ENCODE measurements around the gene FKBP2. TPM values are rescaled to one million over a fixed set of nuclear protein-coding genes. Genes with fewer than 3 reads are reported as not detected.

FKBP2 gene
- total RNA-seq, 5 donors from 2014 or later (not counting 1 experiment from before 2014, with no cell fraction given): 17.9 to 53.0 (median 42.9) TPM

DNA sequence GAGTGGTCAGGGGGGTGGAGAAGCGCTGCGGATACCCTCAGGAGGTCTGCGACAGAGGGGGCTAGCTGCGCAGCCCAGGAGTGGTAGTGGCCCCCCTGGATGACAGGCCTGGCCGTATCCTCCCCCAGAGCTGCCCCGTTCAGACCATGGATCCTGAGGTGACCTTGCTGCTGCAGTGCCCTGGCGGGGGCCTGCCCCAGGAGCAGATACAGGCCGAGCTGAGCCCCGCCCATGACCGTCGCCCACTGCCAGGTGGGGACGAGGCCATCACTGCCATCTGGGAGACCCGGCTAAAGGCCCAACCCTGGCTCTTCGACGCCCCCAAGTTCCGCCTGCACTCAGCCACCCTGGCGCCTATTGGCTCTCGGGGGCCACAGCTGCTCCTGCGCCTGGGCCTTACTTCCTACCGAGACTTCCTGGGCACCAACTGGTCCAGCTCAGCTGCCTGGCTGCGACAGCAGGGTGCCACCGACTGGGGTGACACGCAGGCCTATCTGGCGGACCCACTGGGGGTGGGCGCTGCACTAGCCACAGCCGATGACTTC, 14.3 kb upstream of the FKBP2 start:
- H3K27ac ChIP-seq (ENCODE audit: low read length): peak overlapping the region; percentile 76
- Mint-ChIP-seq H3K4me3 (peak overlapping the region; percentile 80 to 92 (median 86)), H3K27me3 (no peaks in the 10 kb centered on the region), H3K36me3 (no peaks in the 10 kb centered on the region), H3K4me1 (peaks cover 35 to 48% (median 41%) of the 10 kb centered on the region in 3 donors), H3K9me3 (no peaks in the 10 kb centered on the region), H3K27ac (peak overlapping the region; percentile 84 to 88)
- WGBS (ENCODE audit: insufficient coverage): under 1% methylated on average over 26 of the region's 26 CpGs
- peaks cover 11 to 15% of the 10 kb centered on the region in 2 donors for H3K36me3 ChIP-seq (ENCODE audit: control insufficient read depth in 2 of 2, extremely low read depth in 1 of 2, insufficient read depth in 1 of 2, low read length in 1 of 2)
- POLR2A ChIA-PET: interaction anchor here in 1 of 2 donors (0.5 kb wide), 1 partner anchor 46 kb away, joined by 4 read pairs; no protein-coding TSS in a partner anchor
- H3K4me1 ChIP-seq (ENCODE audit: control insufficient read depth in 1 of 2, extremely low read depth in 1 of 2, insufficient read depth in 2 of 2, low read length in 2 of 2): peaks cover 18 to 70% of the 10 kb centered on the region in 2 experiments
- no peaks in the 10 kb centered on the region for H3K9me3 ChIP-seq
- ATAC-seq (replicated peaks in 1 of 4): peak; percentile 31 to 46 (median 40)
- peak in 26 of 35 experiments; percentile 28 to 69 (median 44) for DNase-seq
- H3K27me3 ChIP-seq (replicated peaks in 1 of 2; ENCODE audit: control insufficient read depth in 2 of 2, extremely low read depth in 1 of 2, insufficient read depth in 2 of 2, low read length in 1 of 2): no peaks in the 10 kb centered on the region
- CTCF ChIA-PET: interaction anchor here (0.5 to 1.6 kb wide), 6 partner anchors 12 to 91 kb away, joined by 3 to 9 read pairs (median 4); partner anchors contain the start of genes FERMT3 (in 1 of the 2), PRDX5 (in 1 of the 2) and TRMT112 (in 1 of the 2)
- H3K4me3 ChIP-seq (ENCODE audit: control insufficient read depth in 1 of 2, extremely low read depth in 1 of 2, low read length in 1 of 2): peak overlapping the region; percentile 78 to 96

DNA sequence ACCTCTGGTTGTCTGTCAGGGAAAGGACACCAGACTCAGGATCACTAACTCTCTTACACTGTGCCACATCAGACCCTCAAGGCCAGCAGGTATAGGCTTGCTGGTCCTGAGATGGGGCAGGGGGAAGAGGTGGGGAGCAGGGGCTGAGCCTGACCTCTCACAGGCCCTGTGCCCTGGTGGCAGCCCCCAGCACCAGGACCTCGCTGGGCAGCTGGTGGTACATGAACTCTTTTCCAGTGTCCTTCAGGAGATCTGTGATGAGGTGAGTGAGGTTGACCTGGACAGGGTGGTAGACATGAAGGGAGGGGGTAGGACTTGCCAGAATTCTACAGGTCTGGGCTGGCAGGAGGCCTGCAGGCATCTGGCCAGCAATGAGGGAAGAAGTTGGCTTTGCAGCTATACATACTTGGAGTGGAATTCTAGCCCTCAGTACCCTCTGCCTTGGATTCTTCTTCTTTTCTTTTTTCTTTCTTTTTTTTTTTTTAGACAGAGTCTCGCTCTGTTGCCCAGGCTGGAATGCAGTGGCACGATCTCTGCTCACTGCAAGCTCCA, 13.4 kb upstream of the FKBP2 start:
- no peaks in the 10 kb centered on the region for H3K27me3 Mint-ChIP-seq
- ChIA-PET CTCF (interaction anchor here (1.4 to 1.6 kb wide), 2 partner anchors 21 to 74 kb away, joined by 3 to 4 read pairs; partner anchors contain the start of gene FERMT3 (in 1 of the 2)), POLR2A (no interaction called here)
- peak overlapping the region; percentile 80 to 92 (median 86) for H3K4me3 Mint-ChIP-seq
- ATAC-seq (replicated peaks in 1 of 4) (no peak), DNase-seq (no peak)
- H3K4me1 Mint-ChIP-seq: peaks cover 43 to 56% (median 49%) of the 10 kb centered on the region in 3 donors
- H3K27ac Mint-ChIP-seq: peak overlapping the region; percentile 84 to 88
- no peaks in the 10 kb centered on the region for H3K9me3 Mint-ChIP-seq
- peak overlapping the region; percentile 78 to 96 for H3K4me3 ChIP-seq (ENCODE audit: control insufficient read depth in 1 of 2, extremely low read depth in 1 of 2, low read length in 1 of 2)
- H3K27me3 ChIP-seq (replicated peaks in 1 of 2; ENCODE audit: control insufficient read depth in 2 of 2, extremely low read depth in 1 of 2, insufficient read depth in 2 of 2, low read length in 1 of 2): no peaks in the 10 kb centered on the region
- 100% methylated on average over 1 of the region's 3 CpGs for WGBS (ENCODE audit: insufficient coverage)
- H3K4me1 ChIP-seq (ENCODE audit: control insufficient read depth in 1 of 2, extremely low read depth in 1 of 2, insufficient read depth in 2 of 2, low read length in 2 of 2): peaks cover 18 to 74% of the 10 kb centered on the region in 2 experiments
- peaks cover 11% of the 10 kb centered on the region in 2 donors for H3K36me3 ChIP-seq (ENCODE audit: control insufficient read depth in 2 of 2, extremely low read depth in 1 of 2, insufficient read depth in 1 of 2, low read length in 1 of 2)
- peak overlapping the region; percentile 76 for H3K27ac ChIP-seq (ENCODE audit: low read length)
- H3K36me3 Mint-ChIP-seq: no peaks in the 10 kb centered on the region
- no peaks in the 10 kb centered on the region for H3K9me3 ChIP-seq

DNA sequence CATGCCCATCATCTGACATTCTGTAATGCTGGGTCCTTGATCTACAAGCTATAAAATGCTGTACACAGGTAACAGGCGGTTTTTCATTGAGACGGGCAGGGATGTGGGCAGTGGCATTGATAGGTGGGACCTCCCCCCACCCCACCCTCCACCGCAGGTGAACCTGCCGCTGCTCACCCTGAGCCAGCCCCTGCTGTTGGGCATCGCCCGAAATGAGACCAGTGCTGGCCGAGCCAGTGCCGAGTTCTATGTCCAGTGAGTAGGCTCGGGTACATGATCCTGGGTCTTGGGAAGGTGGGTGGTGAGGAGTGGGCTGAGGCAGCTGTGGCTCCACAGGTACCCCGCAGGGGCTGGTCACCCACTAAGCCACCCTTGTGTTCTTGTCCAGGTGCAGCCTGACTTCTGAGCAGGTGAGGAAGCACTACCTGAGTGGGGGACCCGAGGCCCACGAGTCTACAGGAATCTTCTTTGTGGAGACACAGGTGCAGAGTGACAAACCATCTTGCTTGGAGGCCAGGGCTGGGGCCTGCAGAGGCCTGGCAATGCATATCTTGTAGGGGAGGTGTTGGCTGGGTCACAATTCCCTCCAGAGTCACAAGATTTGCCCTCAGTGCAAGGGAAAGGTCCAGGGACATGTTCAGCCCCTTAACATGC, 11.7 kb upstream of the FKBP2 start:
- no peaks in the 10 kb centered on the region for H3K9me3 ChIP-seq
- H3K27me3 ChIP-seq (replicated peaks in 1 of 2; ENCODE audit: control insufficient read depth in 2 of 2, extremely low read depth in 1 of 2, insufficient read depth in 2 of 2, low read length in 1 of 2): no peaks in the 10 kb centered on the region
- peak overlapping the region; percentile 77 for H3K27ac ChIP-seq (ENCODE audit: low read length)
- no peak overlapping the region for H3K4me3 ChIP-seq (ENCODE audit: control insufficient read depth in 1 of 2, extremely low read depth in 1 of 2, low read length in 1 of 2)
- ChIA-PET POLR2A (no interaction called here), CTCF (interaction anchor here in 1 of 2 donors (0.8 kb wide), 1 partner anchor 25 kb away, joined by 3 read pairs; no protein-coding TSS in a partner anchor)
- WGBS (ENCODE audit: insufficient coverage): 78% methylated on average over 6 of the region's 12 CpGs
- DNase-seq: no peak
- no peak for ATAC-seq (replicated peaks in 1 of 4)
- H3K4me1 Mint-ChIP-seq: peaks cover 56 to 62% (median 62%) of the 10 kb centered on the region in 3 donors
- H3K27me3 Mint-ChIP-seq: no peaks in the 10 kb centered on the region
- H3K4me3 Mint-ChIP-seq: peak overlapping the region; percentile 82 to 92 (median 88)
- peaks cover 0 to 4% of the 10 kb centered on the region in 2 donors for H3K36me3 ChIP-seq (ENCODE audit: control insufficient read depth in 2 of 2, extremely low read depth in 1 of 2, insufficient read depth in 1 of 2, low read length in 1 of 2)
- H3K36me3 Mint-ChIP-seq: no peaks in the 10 kb centered on the region
- H3K9me3 Mint-ChIP-seq: no peaks in the 10 kb centered on the region
- H3K4me1 ChIP-seq (ENCODE audit: control insufficient read depth in 1 of 2, extremely low read depth in 1 of 2, insufficient read depth in 2 of 2, low read length in 2 of 2): peaks cover 18 to 82% of the 10 kb centered on the region in 2 experiments
- peak overlapping the region; percentile 88 to 91 for H3K27ac Mint-ChIP-seq

DNA sequence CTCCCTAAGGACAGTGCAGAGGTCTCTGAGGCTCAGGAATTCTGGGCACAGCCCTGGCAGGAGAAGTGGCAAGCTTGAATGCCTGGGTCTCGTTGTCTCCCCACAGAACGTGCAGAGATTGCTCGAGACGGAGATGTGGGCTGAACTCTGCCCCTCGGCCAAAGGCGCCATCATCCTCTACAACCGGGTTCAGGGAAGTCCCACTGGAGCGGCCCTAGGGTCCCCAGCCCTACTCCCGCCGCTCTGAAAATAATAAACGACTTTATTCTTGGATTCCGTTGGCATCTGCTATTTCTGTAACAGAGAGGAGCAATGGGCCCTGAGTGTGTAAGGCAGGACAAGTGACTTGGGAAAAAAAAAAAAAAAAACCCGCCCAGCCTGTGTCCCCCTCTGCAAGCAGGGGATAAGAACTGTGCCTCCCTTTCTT, 11.1 kb upstream of the FKBP2 start:
- H3K4me1 ChIP-seq (ENCODE audit: control insufficient read depth in 1 of 2, extremely low read depth in 1 of 2, insufficient read depth in 2 of 2, low read length in 2 of 2): peaks cover 18 to 77% of the 10 kb centered on the region in 2 experiments
- H3K9me3 Mint-ChIP-seq: no peaks in the 10 kb centered on the region
- CTCF ChIA-PET: interaction anchor here in 1 of 2 donors (0.6 to 0.8 kb wide), 3 partner anchors 26 to 220 kb away, joined by 3 read pairs; no protein-coding TSS in a partner anchor

DNA sequence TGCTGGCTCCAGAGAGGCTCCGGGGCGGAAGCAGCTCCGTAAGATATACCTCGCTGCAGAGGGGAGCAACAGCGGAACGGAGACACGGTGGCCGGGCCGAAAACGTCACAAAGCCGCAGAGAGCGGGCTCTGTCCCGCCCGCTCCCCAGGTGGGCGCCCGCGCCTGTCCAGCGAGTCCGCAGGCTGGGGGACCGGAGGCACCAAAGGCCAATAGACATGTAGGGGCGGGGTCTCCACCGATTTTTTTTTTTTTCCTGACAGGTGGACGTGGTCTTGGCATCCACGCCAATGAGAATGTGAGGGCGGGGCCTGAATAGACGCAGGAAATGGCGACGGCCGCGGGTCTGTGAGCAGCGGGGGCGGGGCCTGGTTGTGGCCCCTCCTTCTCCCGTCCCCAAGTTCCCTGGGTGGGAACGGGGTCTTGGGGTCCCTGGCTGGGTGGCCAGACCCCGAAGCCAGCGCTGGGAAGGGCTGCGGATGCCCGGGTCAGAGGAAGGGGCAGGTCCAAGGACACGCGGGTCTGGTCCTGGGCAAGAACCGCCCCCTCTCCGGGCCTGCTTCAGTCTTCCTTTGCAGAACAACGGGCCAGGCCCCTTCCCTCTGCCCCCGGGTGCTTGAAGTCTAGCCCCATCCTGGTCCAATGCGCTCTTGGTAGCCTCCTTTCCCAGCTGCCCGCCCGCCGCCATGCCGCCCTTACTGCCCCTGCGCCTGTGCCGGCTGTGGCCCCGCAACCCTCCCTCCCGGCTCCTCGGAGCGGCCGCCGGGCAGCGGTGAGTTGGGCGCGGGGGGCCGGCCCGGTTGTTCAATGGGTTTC, 10.5 kb upstream of the FKBP2 start, which contains the start of gene DNAJC4:
Gene DNAJC4, plus strand, starts transcription at position 378 of the 814 bp plus-strand sequence. Its CDS starts 307 bp downstream, at position 685.
- CTCF ChIA-PET: interaction anchor here in 1 of 2 donors (0.6 to 0.8 kb wide), 3 partner anchors 26 to 219 kb away, joined by 3 read pairs; no protein-coding TSS in a partner anchor
- POLR2A ChIA-PET: interaction anchor here in 1 of 2 donors (0.7 kb wide), 1 partner anchor 12 kb away, joined by 4 read pairs; no protein-coding TSS in a partner anchor
- peaks cover 57 to 60% (median 58%) of the 10 kb centered on the region in 3 donors for H3K4me1 Mint-ChIP-seq
- H3K36me3 Mint-ChIP-seq: no peaks in the 10 kb centered on the region
- H3K27ac Mint-ChIP-seq: peak within 1 kb of the TSS; percentile 88 to 91
- peak; percentile 68 to 91 (median 82) for DNase-seq
- peaks cover 23 to 75% of the 10 kb centered on the region in 2 experiments for H3K4me1 ChIP-seq (ENCODE audit: control insufficient read depth in 1 of 2, extremely low read depth in 1 of 2, insufficient read depth in 2 of 2, low read length in 2 of 2)
- H3K9me3 Mint-ChIP-seq: no peaks in the 10 kb centered on the region
- peak within 1 kb of the TSS; percentile 77 for H3K27ac ChIP-seq (ENCODE audit: low read length)
- H3K9me3 ChIP-seq: no peaks in the 10 kb centered on the region
- peak within 1 kb of the TSS; percentile 82 to 92 (median 88) for H3K4me3 Mint-ChIP-seq
- no peaks in the 10 kb centered on the region for H3K27me3 ChIP-seq (replicated peaks in 1 of 2; ENCODE audit: control insufficient read depth in 2 of 2, extremely low read depth in 1 of 2, insufficient read depth in 2 of 2, low read length in 1 of 2)
- H3K27me3 Mint-ChIP-seq: no peaks in the 10 kb centered on the region
- peak within 1 kb of the TSS; percentile 75 to 76 for H3K4me3 ChIP-seq (ENCODE audit: control insufficient read depth in 1 of 2, extremely low read depth in 1 of 2, low read length in 1 of 2)
- 1% methylated on average over 55 of the region's 62 CpGs for WGBS (ENCODE audit: insufficient coverage)
- ATAC-seq (replicated peaks in 1 of 4): peak; percentile 45 to 62 (median 53)
- H3K36me3 ChIP-seq (ENCODE audit: control insufficient read depth in 2 of 2, extremely low read depth in 1 of 2, insufficient read depth in 1 of 2, low read length in 1 of 2): peaks cover 0 to 4% of the 10 kb centered on the region in 2 donors

More for the DNA sequence above, 11.1 kb upstream of the FKBP2 start:
- ATAC-seq (replicated peaks in 1 of 4) (no peak), DNase-seq (no peak)
- Mint-ChIP-seq H3K27ac (peak overlapping the region; percentile 88 to 91), H3K4me1 (peaks cover 56 to 61% (median 60%) of the 10 kb centered on the region in 3 donors), H3K27me3 (no peaks in the 10 kb centered on the region), H3K4me3 (peak overlapping the region; percentile 82 to 92 (median 88)), H3K36me3 (no peaks in the 10 kb centered on the region)
- H3K36me3 ChIP-seq (ENCODE audit: control insufficient read depth in 2 of 2, extremely low read depth in 1 of 2, insufficient read depth in 1 of 2, low read length in 1 of 2): peaks cover 0 to 4% of the 10 kb centered on the region in 2 donors
- H3K27ac ChIP-seq (ENCODE audit: low read length): peak overlapping the region; percentile 77
- H3K4me3 ChIP-seq (ENCODE audit: control insufficient read depth in 1 of 2, extremely low read depth in 1 of 2, low read length in 1 of 2): peak overlapping the region; percentile 75 to 76
- H3K9me3 ChIP-seq: no peaks in the 10 kb centered on the region
- POLR2A ChIA-PET: interaction anchor here in 1 of 2 donors (0.7 kb wide), 1 partner anchor 11 kb away, joined by 4 read pairs; no protein-coding TSS in a partner anchor
- no peaks in the 10 kb centered on the region for H3K27me3 ChIP-seq (replicated peaks in 1 of 2; ENCODE audit: control insufficient read depth in 2 of 2, extremely low read depth in 1 of 2, insufficient read depth in 2 of 2, low read length in 1 of 2)
- WGBS (ENCODE audit: insufficient coverage): 65% methylated on average over 9 of the region's 13 CpGs
